Transverse colon (tissue), 4 donors: ENCODE results near the gene CHTF8. TPM values are rescaled to one million over a fixed set of nuclear protein-coding genes. Genes with fewer than 3 reads are reported as not detected.

Source experiments
- DNase-seq: peaks from one replicate; pipeline ENCODE4 v3.0.0-alpha.2; 2019
- H3K27ac ChIP-seq, 4 donors: fragments of 200-600 bp; sonication (generic); 2 replicates each; pipeline ENCODE4 v1.5.1; 2016 to 2018; ENCODE audit warnings: inconsistent platforms in 4 of 4
- H3K27me3 ChIP-seq: fragments of 200-600 bp; sonication (generic); 2 replicates; pipeline ENCODE4 v1.5.1; 2017; ENCODE audit warnings: inconsistent platforms
- H3K36me3 ChIP-seq, 4 donors: fragments of 200-600 bp; sonication (generic); 2 replicates each; pipeline ENCODE4 v1.5.1; 2017 to 2019; ENCODE audit warnings: inconsistent platforms in 4 of 4
- H3K4me1 ChIP-seq, 4 donors: fragments of 200-600 bp; sonication (generic); 2 replicates each; pipeline ENCODE4 v1.5.1; 2017 to 2020; ENCODE audit warnings: inconsistent platforms in 4 of 4
- H3K4me3 ChIP-seq, 4 donors: fragments of 200-600 bp; sonication (generic); 1 replicate in 1 of 4; 2 replicates in 3 of 4; pipeline versions ENCODE4 v1.5.1 to v1.6.1; 2017 to 2019; ENCODE audit warnings: inconsistent platforms in 4 of 4
- H3K9me3 ChIP-seq, 2 donors: fragments of 200-600 bp; sonication (generic); 2 replicates each; pipeline ENCODE4 v1.5.1; 2017 to 2019; ENCODE audit warnings: inconsistent platforms in 2 of 2
- EP300 ChIP-seq: sonication (generic); formaldehyde crosslinking; IDR thresholded peaks from one replicate; pipeline ENCODE4 v1.6.1; 2017; ENCODE audit warnings: antibody characterized with exemption, low read depth
- POLR2A ChIP-seq: fragments of 450-650 bp; IDR thresholded peaks from one replicate; pipeline ENCODE4 v1.6.1; 2016; ENCODE audit warnings: antibody characterized with exemption, mild to moderate bottlenecking, moderate library complexity
- POLR2AphosphoS5 ChIP-seq, 3 donors: sonication (generic); formaldehyde crosslinking; IDR thresholded peaks; one replicate each; pipeline ENCODE4 v1.6.1; 2016; ENCODE audit warnings: antibody characterized with exemption in 3 of 3
- WGBS, 2 donors: methylation state at CpG; one replicate each; pipeline ENCODE4 v1.1.5; 2018; ENCODE audit warnings: low coverage in 1 of 2; 5-methylcytosine and 5-hydroxymethylcytosine counted together
- in situ Hi-C, 4 donors: fragments of 200-750 bp; cut with MboI; loops; one replicate each; pipeline versions ENCODE4 v1.15.0 to v1.15.1; 2017; ENCODE audit warnings: low sequenced_read_pairs in 3 of 4, low pct_ligation_motif_present in 1 of 4, low pct_unique_long_range_greater_than_20kb in 1 of 4
- intact Hi-C: fragments of 100-400 bp; cut with DNase I; formaldehyde crosslinking; loops from one replicate; pipeline ENCODE4 v1.15.1; 2023; ENCODE audit warnings: low total_unique reads
- total RNA-seq, 4 donors: library from RNA; depleted of rRNA; stranded (reverse); fragments of >200 nt; gene quantifications; one replicate each; pipeline ENCODE4 v1.1.0, GENCODE V29; 2016
- TF ChIP-seq, protein P1 (sequence below), 5 experiments: fragments of 200-600 bp in 3 of 5; fragments of 450-650 bp in 2 of 5; sonication (generic) in 3 of 5; IDR thresholded peaks; 1 replicate in 2 of 5; 2 replicates in 3 of 5; pipeline ENCODE4 v1.5.1; 2016 to 2017; ENCODE audit warnings: antibody characterized with exemption in 5 of 5, inconsistent platforms in 3 of 5, mild to moderate bottlenecking in 2 of 5, moderate library complexity in 1 of 5

Gene CHTF8
- total RNA-seq, 4 donors from 2014 or later = 49.2 to 207 (median 68.9) TPM

DNA sequence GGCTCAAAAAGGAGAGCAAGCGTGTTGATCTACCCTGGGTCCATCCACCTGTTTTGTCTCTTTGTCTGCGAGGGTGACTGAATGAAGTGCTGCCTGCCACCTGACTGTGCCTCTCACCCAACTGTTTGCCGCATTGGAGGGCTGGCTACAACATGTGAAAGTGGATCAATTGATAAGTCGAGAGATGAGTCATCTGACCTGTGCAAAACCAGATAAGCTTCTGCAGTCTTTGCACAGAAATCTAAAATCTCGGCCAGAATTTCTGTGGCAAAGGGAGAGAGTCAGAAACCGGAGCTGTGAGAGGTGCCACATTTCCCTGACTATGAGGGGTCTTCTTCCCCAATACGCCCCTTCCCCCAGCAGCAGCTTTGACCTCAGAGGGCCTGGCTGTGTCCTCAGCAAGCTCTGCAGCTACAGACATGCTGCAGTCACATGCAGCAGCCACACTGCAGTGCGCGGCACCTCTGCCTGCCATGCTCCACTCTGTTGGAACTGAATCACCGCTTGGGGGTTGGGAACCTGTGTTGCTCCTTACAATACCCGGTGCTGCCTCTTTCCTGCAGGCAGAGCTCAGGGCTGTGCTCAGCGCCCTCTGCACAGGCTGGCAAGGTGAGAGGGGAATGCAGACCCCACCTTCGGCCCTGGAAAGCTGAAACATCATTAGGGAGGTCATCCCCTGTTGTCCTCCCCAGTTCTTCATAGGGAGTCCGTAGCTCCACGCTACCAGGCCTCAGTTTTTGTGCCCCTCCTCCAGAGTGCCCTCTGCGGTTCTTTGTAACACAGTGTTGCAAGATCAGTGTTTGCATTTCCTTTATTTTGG, 43.1 kb downstream of the CHTF8 start:
- DNase-seq = no peak
- intact Hi-C loops = no loop called here

DNA sequence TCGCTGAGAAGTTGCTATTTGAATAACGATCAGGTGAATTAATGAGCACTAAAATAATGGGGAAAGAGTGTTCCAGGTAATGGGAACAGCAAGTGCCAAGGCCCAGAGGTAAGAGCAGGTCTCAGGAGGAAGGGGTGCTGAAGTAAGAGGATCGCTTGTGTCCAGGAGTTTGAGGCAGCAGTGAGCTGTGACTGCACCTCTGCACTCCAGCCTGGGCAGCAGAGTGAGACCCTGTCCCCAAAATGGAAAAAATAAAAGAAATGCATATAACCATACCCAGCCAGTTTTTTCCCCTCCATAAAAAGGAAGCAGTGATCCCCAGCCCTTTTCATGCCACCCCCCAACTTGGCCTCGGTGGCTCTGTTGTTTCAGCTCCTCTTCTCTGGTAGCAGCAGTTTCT, 43.7 kb downstream of the CHTF8 start:
- intact Hi-C loops (no loop called here), in situ Hi-C loops (loop anchor here in 1 of 4 donors (25.0 kb wide), 1 partner anchor 451 kb away; the partner anchor contains the start of gene CDH3)
- H3K4me3 ChIP-seq = no peak overlapping the region
- H3K27ac ChIP-seq = no peak overlapping the region
- H3K27me3 ChIP-seq = no peaks in the 10 kb centered on the region
- H3K4me1 ChIP-seq = no peaks in the 10 kb centered on the region
- no peaks in the 10 kb centered on the region for H3K36me3 ChIP-seq
- no peak for TF ChIP-seq EP300
- no peak for DNase-seq
- no peaks in the 10 kb centered on the region for H3K9me3 ChIP-seq
- 80 to 87% methylated on average over 1 to 4 of the region's 4 CpGs for WGBS, 2 donors

More for the DNA sequence above, 43.1 kb downstream of the CHTF8 start:
- no peak overlapping the region for H3K27ac ChIP-seq
- WGBS, 2 donors = 63 to 81% methylated on average over 3 to 16 of the region's 16 CpGs
- no peak overlapping the region for H3K4me3 ChIP-seq
- no peaks in the 10 kb centered on the region for H3K9me3 ChIP-seq
- in situ Hi-C loops = loop anchor here in 1 of 4 donors (25.0 kb wide), 1 partner anchor 452 kb away; the partner anchor contains the start of gene CDH3
- no peak for TF ChIP-seq EP300
- no peak for TF ChIP-seq POLR2AphosphoS5 (IDR thresholded peaks at IDR 0.05)
- no peaks in the 10 kb centered on the region for H3K4me1 ChIP-seq
- no peaks in the 10 kb centered on the region for H3K27me3 ChIP-seq
- no peaks in the 10 kb centered on the region for H3K36me3 ChIP-seq

DNA sequence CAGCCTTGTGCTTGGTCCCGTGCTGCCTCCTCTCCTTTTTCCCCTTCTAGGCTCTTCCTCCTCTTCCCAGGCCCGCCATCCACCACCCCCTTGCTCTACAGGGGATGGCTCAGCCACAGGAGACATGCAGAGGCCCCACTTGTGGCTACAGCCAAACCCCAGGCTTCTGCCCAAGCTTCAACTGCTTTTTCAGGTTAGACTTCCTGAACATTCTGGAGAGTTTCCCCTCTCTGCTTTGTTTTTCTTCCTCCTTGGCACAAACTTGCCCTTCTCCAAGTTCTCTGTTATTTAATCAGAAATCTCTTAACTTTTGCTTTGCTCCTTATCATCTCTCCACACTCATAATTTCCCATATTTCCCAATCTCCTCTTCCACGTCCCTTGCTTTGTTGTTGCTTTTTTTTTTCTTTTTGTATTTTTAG, 45.2 kb downstream of the CHTF8 start:
- H3K36me3 ChIP-seq = no peaks in the 10 kb centered on the region
- in situ Hi-C loops (loop anchor here in 1 of 4 donors (25.0 kb wide), 1 partner anchor 450 kb away; the partner anchor contains the start of gene CDH3), intact Hi-C loops (no loop called here)
- H3K4me1 ChIP-seq = no peaks in the 10 kb centered on the region
- no peak for TF ChIP-seq POLR2A
- TF ChIP-seq, protein P1, sequence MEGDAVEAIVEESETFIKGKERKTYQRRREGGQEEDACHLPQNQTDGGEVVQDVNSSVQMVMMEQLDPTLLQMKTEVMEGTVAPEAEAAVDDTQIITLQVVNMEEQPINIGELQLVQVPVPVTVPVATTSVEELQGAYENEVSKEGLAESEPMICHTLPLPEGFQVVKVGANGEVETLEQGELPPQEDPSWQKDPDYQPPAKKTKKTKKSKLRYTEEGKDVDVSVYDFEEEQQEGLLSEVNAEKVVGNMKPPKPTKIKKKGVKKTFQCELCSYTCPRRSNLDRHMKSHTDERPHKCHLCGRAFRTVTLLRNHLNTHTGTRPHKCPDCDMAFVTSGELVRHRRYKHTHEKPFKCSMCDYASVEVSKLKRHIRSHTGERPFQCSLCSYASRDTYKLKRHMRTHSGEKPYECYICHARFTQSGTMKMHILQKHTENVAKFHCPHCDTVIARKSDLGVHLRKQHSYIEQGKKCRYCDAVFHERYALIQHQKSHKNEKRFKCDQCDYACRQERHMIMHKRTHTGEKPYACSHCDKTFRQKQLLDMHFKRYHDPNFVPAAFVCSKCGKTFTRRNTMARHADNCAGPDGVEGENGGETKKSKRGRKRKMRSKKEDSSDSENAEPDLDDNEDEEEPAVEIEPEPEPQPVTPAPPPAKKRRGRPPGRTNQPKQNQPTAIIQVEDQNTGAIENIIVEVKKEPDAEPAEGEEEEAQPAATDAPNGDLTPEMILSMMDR (IDR thresholded peaks at IDR 0.05) = no peak
- TF ChIP-seq EP300 = no peak
- TF ChIP-seq POLR2AphosphoS5 (IDR thresholded peaks at IDR 0.05) = no peak
- DNase-seq = no peak
- WGBS, 2 donors = 79 to 100% methylated on average over 1 to 3 of the region's 3 CpGs
- no peak overlapping the region for H3K4me3 ChIP-seq
- no peaks in the 10 kb centered on the region for H3K9me3 ChIP-seq
- H3K27me3 ChIP-seq = no peaks in the 10 kb centered on the region
- no peak overlapping the region for H3K27ac ChIP-seq

DNA sequence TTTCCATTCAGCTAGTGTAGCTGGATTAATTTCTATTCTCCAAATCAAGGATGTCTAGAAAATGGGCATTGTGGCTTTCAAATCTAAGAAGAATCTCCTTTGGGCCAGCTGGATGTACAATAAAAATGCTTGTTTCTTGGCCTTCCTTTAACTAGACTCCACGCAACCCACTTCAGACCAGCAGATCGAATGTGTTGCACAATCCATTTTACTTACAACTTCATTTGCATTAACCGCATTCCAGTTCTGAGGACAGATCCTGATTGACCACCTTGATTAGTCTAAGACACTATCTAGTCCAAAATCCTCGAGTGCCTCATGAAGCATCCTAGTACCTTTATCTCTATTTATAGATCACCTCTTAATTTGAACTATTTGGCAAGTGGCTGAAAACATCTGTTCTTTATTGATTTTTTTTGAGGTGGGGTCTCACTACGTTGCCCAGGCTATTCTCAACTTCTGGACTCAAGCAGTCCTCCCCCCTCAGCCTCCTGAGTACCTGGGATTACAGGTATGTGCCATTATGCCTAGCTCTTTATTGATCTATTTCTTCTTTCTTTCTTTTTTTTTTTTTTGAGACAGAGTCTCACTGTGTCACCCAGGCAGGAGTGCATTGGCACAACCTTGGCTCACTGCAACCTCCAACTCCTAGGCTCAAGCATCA, 47.2 kb downstream of the CHTF8 start:
- in situ Hi-C loops = loop anchor here in 1 of 4 donors (25.0 kb wide), 1 partner anchor 448 kb away; the partner anchor contains the start of gene CDH3

More for the DNA sequence above, 47.2 kb downstream of the CHTF8 start:
- intact Hi-C loops = no loop called here
- TF ChIP-seq, protein P1 (IDR thresholded peaks at IDR 0.05) = no peak
- TF ChIP-seq POLR2AphosphoS5 (IDR thresholded peaks at IDR 0.05) (no peak), POLR2A (no peak), EP300 (no peak)
- no peaks in the 10 kb centered on the region for H3K27me3 ChIP-seq
- WGBS, 2 donors = 83 to 90% methylated on average over 4 to 5 of the region's 5 CpGs
- no peaks in the 10 kb centered on the region for H3K9me3 ChIP-seq
- H3K27ac ChIP-seq = no peak overlapping the region
- DNase-seq = no peak
- H3K4me1 ChIP-seq = no peaks in the 10 kb centered on the region
- no peak overlapping the region for H3K4me3 ChIP-seq
- H3K36me3 ChIP-seq = no peaks in the 10 kb centered on the region
